G401 (cell line): ENCODE measurements around the gene RBMS3. TPM values are rescaled to one million over a fixed set of nuclear protein-coding genes. Genes with fewer than 3 reads are reported as not detected.

Experiments
- DNase-seq: peaks from one replicate; pipeline ENCODE4 v3.0.0-alpha.2; 2015; ENCODE audit warnings: low spot score
- in situ Hi-C: cut with HindIII; loops from 2 replicates; pipeline ENCODE4 v1.10.0; 2016; ENCODE audit warnings: low sequenced_read_pairs, mixed read lengths
- total RNA-seq: library from RNA; depleted of rRNA; stranded (reverse); fragments of >200 nt; shearing (Covaris generic); gene quantifications from 2 replicates; pipeline ENCODE4 v1.2.3, GENCODE V29; 2014

The RBMS3 gene
- total RNA-seq, 1 experiment from 2014 or later = 0.20 TPM

- DNase-seq = no peak
- in situ Hi-C loops = no loop called here
Measured at GRCh38 chr3:29618395-29619282, 337.8 kb downstream of the RBMS3 start.

- no peak for DNase-seq
- in situ Hi-C loops = no loop called here
Measured at GRCh38 chr3:29619676-29620075, 338.8 kb downstream of the RBMS3 start.

DNA sequence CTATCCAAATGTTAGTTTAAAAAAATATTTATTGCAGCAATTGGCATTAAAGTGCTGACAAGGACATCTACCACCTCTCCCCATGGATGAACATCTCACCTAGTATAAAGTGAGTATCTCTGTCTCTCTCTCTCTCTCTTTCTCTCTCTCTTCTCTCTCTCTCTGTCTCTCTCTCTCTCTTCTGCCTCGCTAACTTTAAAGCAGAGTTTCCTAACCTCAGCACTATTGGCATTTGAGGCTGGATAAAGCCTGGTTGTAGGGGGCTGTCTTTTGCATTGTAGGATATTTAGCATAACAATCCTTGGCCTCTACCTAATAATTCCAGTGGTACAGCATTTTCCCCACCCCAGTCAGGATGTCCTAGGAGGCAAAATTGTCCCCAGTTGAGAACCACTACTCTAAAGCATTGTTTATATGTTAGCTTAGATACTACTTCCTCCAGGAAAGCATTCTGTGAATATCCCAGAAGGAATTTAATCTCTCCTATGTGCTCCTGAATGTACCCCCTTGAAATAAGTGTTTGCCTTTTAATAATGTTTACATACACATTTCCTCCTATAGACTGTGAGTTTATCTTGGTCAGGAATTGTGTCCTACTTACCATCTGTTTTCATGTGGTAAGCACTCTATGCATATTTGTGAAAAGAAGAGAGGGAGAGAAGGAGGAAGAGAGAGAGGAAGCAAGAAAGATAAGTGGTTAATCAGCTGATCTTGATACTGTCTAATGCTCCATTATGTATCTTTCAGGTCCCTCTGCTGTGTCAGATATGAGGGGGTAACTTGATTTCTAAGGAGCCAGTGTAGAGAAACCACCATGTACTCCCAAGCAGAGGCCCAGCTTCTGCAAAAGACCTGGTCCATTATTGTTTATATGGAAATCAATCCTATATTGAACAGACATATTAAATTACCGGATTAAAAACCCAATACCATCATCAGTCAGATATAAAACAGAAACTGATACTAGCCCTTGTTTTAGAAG lies 346.6 kb downstream of the RBMS3 start:
- in situ Hi-C loops = no loop called here
- DNase-seq = no peak

GRCh38 chr3:29628795-29629194 lies 347.9 kb downstream of the RBMS3 start:
- no peak for DNase-seq
- in situ Hi-C loops = no loop called here

DNA sequence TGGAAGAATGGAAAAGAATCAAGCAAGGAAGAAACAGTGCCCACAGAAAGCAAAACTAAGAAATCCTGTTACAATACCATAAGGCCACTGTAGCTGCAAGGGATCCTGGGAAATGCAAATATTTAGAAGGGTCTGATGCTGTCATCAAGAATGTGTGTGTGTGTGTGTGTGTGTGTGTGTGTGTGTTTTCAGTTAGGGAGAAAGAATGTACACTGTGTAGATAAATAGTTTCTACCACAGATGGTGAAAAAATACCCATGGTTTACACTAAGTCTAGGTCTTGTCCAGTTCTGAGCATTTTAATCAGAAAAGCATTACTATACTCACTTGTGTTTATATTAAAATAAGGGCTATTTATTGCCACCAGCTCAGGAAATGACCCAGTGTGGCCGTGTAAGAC lies 355.0 kb downstream of the RBMS3 start:
- DNase-seq = no peak
- in situ Hi-C loops = no loop called here

DNA sequence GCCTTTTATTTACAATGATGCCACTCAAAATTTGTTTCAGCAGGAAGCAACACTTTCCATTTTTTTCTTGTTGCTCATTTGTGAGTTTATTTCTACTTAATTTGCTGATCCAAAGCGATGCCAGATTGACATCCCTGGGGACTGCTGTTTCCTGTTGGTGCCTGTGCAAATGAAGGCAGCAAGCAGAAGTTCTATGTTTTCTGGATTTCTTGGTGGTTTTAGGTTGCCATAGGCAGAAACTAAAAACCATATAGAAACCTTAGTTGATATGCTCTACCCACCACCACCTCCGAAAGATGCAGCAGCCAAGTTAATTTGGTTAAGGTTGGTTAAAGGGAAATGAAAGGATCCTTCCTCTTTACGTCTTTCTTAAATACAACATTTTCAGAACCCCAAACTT lies 356.2 kb downstream of the RBMS3 start:
- in situ Hi-C loops = no loop called here
- no peak for DNase-seq

GRCh38 chr3:29639578-29640290 lies 358.9 kb downstream of the RBMS3 start:
- DNase-seq = no peak
- in situ Hi-C loops = no loop called here

DNA sequence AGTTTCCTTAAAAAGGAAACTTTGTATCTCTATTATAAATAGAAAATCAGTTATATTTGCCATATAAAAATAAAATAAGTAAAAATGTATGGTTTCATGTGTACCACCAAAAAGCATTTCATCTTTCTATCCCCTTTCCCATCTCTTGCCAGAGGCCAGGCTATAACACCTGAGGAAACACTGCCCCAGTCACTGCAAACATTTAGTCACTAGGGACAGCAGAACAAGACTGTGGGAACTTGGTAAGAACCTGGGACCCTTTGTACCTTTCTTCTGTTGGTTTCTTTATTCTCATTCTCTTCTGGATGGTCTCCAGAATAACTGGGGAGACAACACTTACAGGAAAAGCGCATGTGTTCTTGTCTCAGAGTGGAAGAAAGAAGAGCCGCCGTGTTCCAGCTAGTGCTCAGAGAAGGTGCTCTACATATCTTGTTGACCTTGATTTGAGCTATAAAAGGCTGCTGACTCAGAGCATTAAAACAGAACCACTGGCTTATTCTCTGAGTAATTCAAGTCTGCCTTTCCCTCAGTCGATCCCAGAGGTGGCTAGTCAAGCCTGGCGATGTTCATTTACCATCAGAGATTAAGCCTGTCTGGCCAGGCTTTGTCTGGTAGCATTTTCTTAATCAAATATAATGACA lies 361.6 kb downstream of the RBMS3 start:
- in situ Hi-C loops = no loop called here

DNA sequence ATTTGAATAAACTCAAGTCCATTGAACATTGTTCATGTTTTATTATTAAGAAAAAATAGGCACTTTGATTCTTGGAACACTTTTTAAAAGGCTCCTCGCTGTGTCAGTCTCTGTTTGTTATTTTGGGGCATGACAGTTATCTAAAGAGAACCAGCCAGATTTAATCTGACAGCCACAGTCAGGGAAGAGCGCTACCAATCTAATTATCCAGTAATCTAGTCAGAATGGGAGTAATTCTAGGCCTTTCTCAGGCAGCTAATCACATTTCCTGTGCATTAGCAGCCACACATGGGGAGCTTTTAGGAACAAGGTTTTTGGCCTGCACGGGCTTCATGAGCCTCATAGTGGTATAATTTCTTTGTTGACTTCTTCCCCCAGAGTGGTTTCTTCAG lies 362.2 kb downstream of the RBMS3 start:
- in situ Hi-C loops = no loop called here
- no peak for DNase-seq

More for the DNA sequence above, 361.6 kb downstream of the RBMS3 start:
- no peak for DNase-seq

DNA sequence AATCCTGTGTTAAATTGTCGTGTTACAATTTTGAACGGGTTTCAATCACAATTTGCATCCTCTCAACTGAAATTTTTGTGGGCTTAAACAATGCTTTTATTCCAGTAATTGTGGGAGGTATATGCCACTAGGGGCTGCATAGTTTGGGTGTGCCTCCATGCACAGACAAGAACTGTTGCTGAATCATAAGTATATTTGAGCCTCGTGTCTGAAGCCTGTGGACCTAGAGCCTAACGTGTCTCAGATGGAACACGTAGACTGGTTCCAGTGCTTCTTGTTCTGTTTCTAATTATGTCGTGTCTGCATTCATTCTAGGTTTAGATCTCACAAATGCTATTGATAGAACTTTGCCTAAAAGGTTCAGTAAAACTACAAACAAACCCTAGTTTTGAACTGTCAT lies 363.4 kb downstream of the RBMS3 start:
- in situ Hi-C loops = no loop called here
- DNase-seq = no peak

DNA sequence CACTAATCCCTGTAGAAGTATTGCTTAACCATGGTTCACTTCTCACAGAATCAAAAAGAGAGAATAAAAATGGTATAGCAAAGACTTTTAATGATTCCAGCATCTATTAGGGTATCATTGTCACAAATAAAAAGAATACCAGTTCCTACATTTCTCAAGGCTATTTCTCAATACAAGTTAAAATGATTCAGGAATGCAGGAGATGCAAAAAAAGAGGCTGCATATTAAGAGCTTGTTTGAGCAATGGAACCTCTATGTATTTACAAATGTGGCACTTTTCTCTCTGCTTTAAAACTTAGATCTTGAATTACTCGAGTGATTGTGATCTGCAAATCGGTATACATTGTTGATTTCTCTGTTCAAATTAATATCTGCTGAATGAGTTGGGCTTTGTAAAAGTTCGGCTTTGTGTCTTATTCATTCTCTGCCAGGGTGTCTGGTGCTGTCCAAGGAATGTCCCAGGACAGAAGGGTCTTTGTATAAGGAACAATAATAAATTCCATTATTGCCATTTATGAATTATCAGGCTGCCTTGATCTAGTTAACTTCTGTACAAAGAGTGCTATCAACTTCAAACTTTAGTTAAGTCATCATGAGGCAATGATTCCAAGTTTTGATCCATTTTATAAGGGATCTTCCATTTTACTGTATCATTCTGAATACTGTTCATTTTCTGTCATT lies 364.2 kb downstream of the RBMS3 start:
- no peak for DNase-seq
- in situ Hi-C loops = no loop called here

GRCh38 chr3:29646043-29646442 lies 365.2 kb downstream of the RBMS3 start:
- in situ Hi-C loops = no loop called here
- no peak for DNase-seq

- in situ Hi-C loops = no loop called here
- no peak for DNase-seq
Measured at GRCh38 chr3:29649815-29650547, 369.1 kb downstream of the RBMS3 start.

DNA sequence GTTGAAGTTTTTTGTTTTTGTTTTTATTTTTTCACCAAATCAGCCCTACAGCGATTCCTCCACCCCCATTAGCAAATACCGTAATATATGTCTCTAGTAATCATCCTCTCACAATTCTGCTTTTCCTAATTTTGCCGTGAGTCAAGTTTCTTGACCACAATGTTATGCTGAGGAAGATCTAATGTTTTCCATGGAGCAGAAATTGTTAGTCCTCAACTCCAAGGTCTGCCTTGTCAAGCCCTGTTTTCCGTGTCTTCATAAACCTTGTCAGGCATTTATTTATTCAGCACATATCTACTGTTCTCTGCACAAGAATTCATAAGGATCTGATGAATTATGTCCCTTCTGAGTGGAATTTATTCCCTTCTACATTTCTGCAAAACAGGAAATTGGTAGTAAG lies 372.8 kb downstream of the RBMS3 start:
- in situ Hi-C loops = no loop called here
- no peak for DNase-seq

DNA sequence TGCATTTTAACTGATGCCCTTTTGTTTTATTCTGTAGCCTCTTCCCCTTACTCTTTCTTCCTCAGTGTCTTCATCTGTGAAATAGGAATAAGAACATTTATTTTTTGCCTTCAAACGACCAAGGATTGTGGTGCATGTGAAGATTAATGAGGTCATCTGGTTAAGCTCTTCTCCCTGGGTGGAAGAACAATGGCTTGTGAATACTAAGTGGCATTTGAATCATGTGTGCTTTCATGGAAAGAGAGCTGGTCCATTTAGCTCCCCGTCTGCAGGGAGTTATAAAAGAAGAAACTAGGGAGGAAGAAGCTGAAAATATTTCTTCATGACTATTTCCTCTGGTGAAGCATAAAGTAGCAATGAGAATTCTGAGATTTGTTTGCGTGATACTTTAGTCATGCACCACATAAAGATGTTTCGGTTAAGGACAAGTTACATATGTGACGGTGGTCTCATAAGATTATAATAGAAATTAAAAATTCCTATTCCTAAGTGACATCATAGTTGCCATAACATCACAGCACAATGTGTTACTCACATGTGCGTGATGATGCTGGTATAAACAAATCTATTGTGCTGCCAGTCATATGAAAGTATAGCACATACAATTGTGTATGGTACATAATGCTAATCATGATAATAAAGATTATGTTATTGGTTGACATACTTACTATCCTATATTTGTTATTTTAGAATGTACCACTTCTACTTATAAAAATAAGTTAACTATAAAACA lies 374.3 kb downstream of the RBMS3 start:
- no peak for DNase-seq
- in situ Hi-C loops = no loop called here

GRCh38 chr3:29665688-29666087 lies 384.8 kb downstream of the RBMS3 start:
- DNase-seq = no peak
- in situ Hi-C loops = no loop called here

GRCh38 chr3:29668233-29668632 lies 387.4 kb downstream of the RBMS3 start:
- in situ Hi-C loops = no loop called here
- DNase-seq = no peak
